B cell (primary cell): Measurements from ENCODE around the gene CREB3L1. TPM values are rescaled to one million over a fixed set of nuclear protein-coding genes. Genes with fewer than 3 reads are reported as not detected.

Source experiments
- ATAC-seq: fragments of 200-7000 bp; cut with Tn5 transposase; one replicate; pipeline ENCODE4 v1.10.0; 2021; ENCODE audit warnings: low read depth, mild to moderate bottlenecking, moderate number of reproducible peaks, moderate library complexity
- CTCF ChIA-PET: fragments of 350-600 bp; sonication (Branson Sonifier 250); formaldehyde crosslinking; loops from one replicate; lab custom pipeline; 2021; ENCODE audit warnings: antibody characterized with exemption, inconsistent platforms; lab: Charles Lee
- POLR2A ChIA-PET: fragments of 350-600 bp; sonication (Branson Sonifier 250); formaldehyde crosslinking; loops from one replicate; lab custom pipeline; 2021; ENCODE audit warnings: antibody characterized with exemption; lab: Charles Lee
- DNase-seq: peaks from one replicate; pipeline ENCODE4 v3.0.0; 2013
- H2AFZ ChIP-seq: 2 replicates; pipeline ENCODE4 v1.6.1; 2012; ENCODE audit warnings: mild to moderate bottlenecking, low read depth, low read length; ENCODE audit not compliant: insufficient read depth, poor library complexity, severe bottlenecking
- H3K27ac ChIP-seq, 2 donors: 1 replicate in 1 of 2; 2 replicates in 1 of 2; pipeline ENCODE4 v1.5.1; 2012 to 2013; ENCODE audit warnings: low read length in 2 of 2, mild to moderate bottlenecking in 2 of 2, moderate library complexity in 1 of 2
- H3K27me3 ChIP-seq, 4 experiments: fragments of 200-600 bp in 1 of 4; sonication (generic) in 1 of 4; replicated peaks in 1 of 4; 1 replicate in 2 of 4; 2 replicates in 2 of 4; pipeline versions ENCODE4 v1.6.1 to v1.7.0; 2013 to 2016; ENCODE audit warnings: low read length in 3 of 4, mild to moderate bottlenecking in 2 of 4, mixed read lengths in 1 of 4, moderate library complexity in 1 of 4; ENCODE audit not compliant: insufficient read depth in 4 of 4, control insufficient read depth in 3 of 4; ENCODE audit errors: control extremely low read depth in 1 of 4
- H3K36me3 ChIP-seq, 2 experiments: replicated peaks in 1 of 2; 1 replicate in 1 of 2; 2 replicates in 1 of 2; pipeline versions ENCODE4 v1.6.1 to v1.7.1; 2013; ENCODE audit warnings: low read length in 1 of 2; ENCODE audit not compliant: insufficient read depth in 2 of 2, control insufficient read depth in 1 of 2; ENCODE audit errors: control extremely low read depth in 1 of 2, extremely low read depth in 1 of 2
- H3K4me1 ChIP-seq, 2 donors: fragments of 200-600 bp in 1 of 2; sonication (generic) in 1 of 2; 1 replicate in 1 of 2; 2 replicates in 1 of 2; pipeline versions ENCODE4 v1.5.1 to v1.6.1; 2013 to 2017; ENCODE audit warnings: low read length in 2 of 2; ENCODE audit not compliant: control insufficient read depth in 2 of 2, insufficient read depth in 2 of 2
- H3K4me2 ChIP-seq: replicated peaks from 2 replicates; pipeline ENCODE3; 2012; ENCODE audit warnings: mild to moderate bottlenecking, low read depth, low read length; ENCODE audit not compliant: poor library complexity, severe bottlenecking
- H3K4me3 ChIP-seq, 5 experiments: fragments of 200-600 bp in 1 of 5; sonication (generic) in 1 of 5; 1 replicate in 3 of 5; 2 replicates in 2 of 5; pipeline versions ENCODE4 v1.5.1 to v1.7.0; 2011 to 2016; ENCODE audit warnings: low read length in 4 of 5, mild to moderate bottlenecking in 4 of 5, low read depth in 2 of 5, control low read depth in 1 of 5, moderate library complexity in 1 of 5; ENCODE audit not compliant: insufficient read depth in 1 of 5; ENCODE audit errors: control extremely low read depth in 1 of 5, extremely low read depth in 1 of 5
- H3K79me2 ChIP-seq: fragments of 200-600 bp; sonication (generic); one replicate; pipeline ENCODE4 v1.6.0; 2016; ENCODE audit warnings: low read length; ENCODE audit not compliant: control insufficient read depth, insufficient read depth
- H3K9ac ChIP-seq: fragments of 200-600 bp; sonication (generic); 2 replicates; pipeline ENCODE4 v1.6.1; 2017; ENCODE audit warnings: mild to moderate bottlenecking, low read length, moderate library complexity
- H3K9me3 ChIP-seq, 3 donors: one replicate each; pipeline versions ENCODE4 v1.6.1 to v1.7.1; 2013; ENCODE audit warnings: low read length in 2 of 3; ENCODE audit not compliant: control insufficient read depth in 2 of 3, insufficient read depth in 1 of 3; ENCODE audit errors: control extremely low read depth in 1 of 3
- H4K20me1 ChIP-seq: 2 replicates; pipeline ENCODE4 v1.6.0; 2012; ENCODE audit warnings: mild to moderate bottlenecking, low read length; ENCODE audit not compliant: insufficient read depth, control insufficient read depth, poor library complexity, severe bottlenecking
- H3K27ac Mint-ChIP-seq: one replicate; pipeline ENCODE4 v1.8.0; 2021; ENCODE audit warnings: mixed read lengths
- H3K27me3 Mint-ChIP-seq: one replicate; pipeline ENCODE4 v1.8.0; 2021; ENCODE audit warnings: mixed read lengths
- H3K4me1 Mint-ChIP-seq: one replicate; pipeline ENCODE4 v1.8.0; 2021; ENCODE audit warnings: mixed read lengths
- H3K4me3 Mint-ChIP-seq: one replicate; pipeline ENCODE4 v1.8.0; 2021; ENCODE audit warnings: mixed read lengths
- H3K9me3 Mint-ChIP-seq: one replicate; pipeline ENCODE4 v1.8.0; 2022; ENCODE audit warnings: mixed read lengths; ENCODE audit not compliant: insufficient read depth
- CTCF ChIP-seq: fragments of 200-600 bp; IDR thresholded peaks from one replicate; pipeline ENCODE4 v1.8.0; 2022; ENCODE audit warnings: antibody characterized with exemption, mild to moderate bottlenecking
- EZH2 ChIP-seq: IDR thresholded peaks from 2 replicates; pipeline ENCODE4 v1.6.1; 2012; ENCODE audit warnings: borderline replicate concordance, low read depth, mild to moderate bottlenecking, moderate library complexity, low read length; ENCODE audit not compliant: insufficient read depth, poor library complexity, severe bottlenecking
- WGBS: methylation state at CpG from one replicate; pipeline ENCODE4 v1.1.5; 2013; ENCODE audit warnings: missing lambda C conversion rate; ENCODE audit not compliant: insufficient coverage; 5-methylcytosine and 5-hydroxymethylcytosine counted together
- intact Hi-C: fragments of 100-400 bp; cut with micrococcal nuclease; formaldehyde crosslinking; loops from one replicate; pipeline ENCODE4 v1.10.0; 2022
- polyA plus RNA-seq: library from polyadenylated mRNA; depleted of rRNA; stranded (reverse); fragments of >200 nt; gene quantifications from 2 replicates; pipeline ENCODE4 v1.2.3, GENCODE V29; 2012
- total RNA-seq, 2 donors: library from RNA; stranded (reverse); fragments of 120-200 nt in 1 of 2; gene quantifications; 1 replicate in 1 of 2; 2 replicates in 1 of 2; pipeline versions ENCODE4 v1.2.3 to v1.2.4, GENCODE V29; 2013 to 2022

CREB3L1 gene
- total and polyA plus RNA-seq, 2 donors (not counting 1 experiment from before 2014, with no cell fraction given), result not detected

DNA sequence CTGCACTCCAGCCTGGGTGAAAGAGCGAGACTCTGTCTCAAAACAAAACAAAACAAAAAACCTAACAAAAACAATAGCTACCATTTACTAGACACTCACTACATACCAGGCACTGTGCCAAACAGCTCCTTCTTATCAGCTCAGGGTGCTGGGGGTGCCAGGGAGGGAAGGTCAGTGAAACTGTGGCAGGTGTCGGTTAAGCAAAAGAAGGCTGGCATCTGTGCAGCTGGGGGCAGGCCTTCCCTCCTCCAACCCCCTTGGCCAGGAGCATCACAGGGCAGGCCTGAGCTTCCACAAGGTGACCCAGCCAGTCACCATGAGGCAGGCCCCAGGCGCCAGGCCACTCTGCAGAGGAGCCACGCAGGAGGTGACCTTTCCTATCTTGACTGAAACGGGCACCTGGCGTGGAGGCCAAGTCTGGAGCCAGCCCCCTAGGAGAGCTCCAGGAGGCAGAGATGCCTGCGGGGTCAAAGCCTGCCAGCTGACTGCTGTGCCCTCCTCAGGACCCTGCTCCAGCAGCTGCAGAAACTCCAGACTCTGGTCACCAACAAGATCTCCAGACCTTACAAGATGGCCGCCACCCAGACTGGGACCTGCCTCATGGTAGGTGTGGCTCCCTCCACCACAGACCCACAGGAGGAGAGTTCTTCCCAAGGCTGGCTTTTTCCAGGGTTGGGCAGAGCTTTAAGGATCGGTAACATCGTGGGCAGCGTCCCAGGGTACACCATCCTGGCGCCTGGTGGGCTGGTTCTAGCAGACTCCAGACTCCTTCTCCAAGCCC is 38.5 kb downstream of the CREB3L1 start:
- peaks cover 0 to 3% (median 0%) of the 10 kb centered on the region in 3 donors for H3K9me3 ChIP-seq
- TF ChIP-seq CTCF (no peak), EZH2 (no peak)
- peaks cover 15 to 16% of the 10 kb centered on the region in 2 donors for H3K4me1 ChIP-seq
- peaks cover 16% of the 10 kb centered on the region for H3K4me1 Mint-ChIP-seq
- no peak overlapping the region for H3K27ac ChIP-seq
- no peaks in the 10 kb centered on the region for H3K36me3 ChIP-seq
- no peaks in the 10 kb centered on the region for H3K9me3 Mint-ChIP-seq
- no peak overlapping the region for H3K9ac ChIP-seq
- H3K4me3 ChIP-seq, result no peak overlapping the region
- no peak overlapping the region for H3K4me3 Mint-ChIP-seq
- peaks cover 0 to 3% (median 1%) of the 10 kb centered on the region in 4 experiments for H3K27me3 ChIP-seq
- POLR2A ChIA-PET, result no interaction called here
- no peak overlapping the region for H3K4me2 ChIP-seq
- peaks cover 15% of the 10 kb centered on the region for H3K27me3 Mint-ChIP-seq
- ATAC-seq, result no peak
- 86% methylated on average over 6 of the region's 12 CpGs for WGBS
- no peaks in the 10 kb centered on the region for H4K20me1 ChIP-seq
- intact Hi-C loops, result loop anchor here (1.0 kb wide), 1 partner anchor 77 kb away; no protein-coding TSS in a partner anchor
- H3K79me2 ChIP-seq, result no peaks in the 10 kb centered on the region
- CTCF ChIA-PET, result interaction anchor here (0.7 to 4.8 kb wide), 8 partner anchors 9 to 77 kb away, joined by 3 to 50 read pairs (median 4); partner anchors contain the start of gene CHRM4
- H2AFZ ChIP-seq, result no peak overlapping the region
- no peak overlapping the region for H3K27ac Mint-ChIP-seq
- DNase-seq, result no peak

GRCh38 chr11:46319074-46319453 is 41.6 kb downstream of the CREB3L1 start:
- Histone ChIP-seq H3K9ac (peak overlapping the region; percentile 46), H2AFZ (peak overlapping the region; percentile 87), H4K20me1 (no peaks in the 10 kb centered on the region), H3K36me3 (no peaks in the 10 kb centered on the region), H3K27ac (peak overlapping the region in 1 of 2 donors; percentile 63), H3K9me3 (peaks cover 0 to 2% (median 0%) of the 10 kb centered on the region in 3 donors), H3K4me1 (peaks cover 15 to 16% of the 10 kb centered on the region in 2 donors), H3K4me3 (peak overlapping the region in 3 of 5 experiments; percentile 22 to 53 (median 23)), H3K27me3 (peaks cover 0 to 3% (median 1%) of the 10 kb centered on the region in 4 experiments), H3K4me2 (peak overlapping the region; percentile 68), H3K79me2 (no peaks in the 10 kb centered on the region)
- TF ChIP-seq CTCF, result no peak
- TF ChIP-seq EZH2, result no peak
- Mint-ChIP-seq H3K4me3 (peak overlapping the region; percentile 67), H3K4me1 (peaks cover 16% of the 10 kb centered on the region), H3K27me3 (peaks cover 8% of the 10 kb centered on the region), H3K9me3 (no peaks in the 10 kb centered on the region), H3K27ac (peak overlapping the region; percentile 80)
- no peak for ATAC-seq
- ChIA-PET CTCF (interaction anchor here (0.6 to 4.0 kb wide), 4 partner anchors 10 to 88 kb away, joined by 3 to 15 read pairs (median 8); no protein-coding TSS in a partner anchor), POLR2A (no interaction called here)
- WGBS, result 96% methylated on average over 4 of the region's 5 CpGs
- no peak for DNase-seq
- intact Hi-C loops, result no loop called here
